Panc1 (cell line): ENCODE results near the gene ITGB5.

Experiments used
- CTCF ChIP-seq: fragments of 450-650 bp; IDR thresholded peaks from 2 replicates; pipeline ENCODE4 v1.5.1; 2017; ENCODE audit warnings: mild to moderate bottlenecking
- SIN3A ChIP-seq: IDR thresholded peaks from 2 replicates; pipeline ENCODE4 v1.6.1; 2012; ENCODE audit warnings: low read depth, mild to moderate bottlenecking, low read length, moderate library complexity, borderline replicate concordance; ENCODE audit not compliant: insufficient read depth

DNA sequence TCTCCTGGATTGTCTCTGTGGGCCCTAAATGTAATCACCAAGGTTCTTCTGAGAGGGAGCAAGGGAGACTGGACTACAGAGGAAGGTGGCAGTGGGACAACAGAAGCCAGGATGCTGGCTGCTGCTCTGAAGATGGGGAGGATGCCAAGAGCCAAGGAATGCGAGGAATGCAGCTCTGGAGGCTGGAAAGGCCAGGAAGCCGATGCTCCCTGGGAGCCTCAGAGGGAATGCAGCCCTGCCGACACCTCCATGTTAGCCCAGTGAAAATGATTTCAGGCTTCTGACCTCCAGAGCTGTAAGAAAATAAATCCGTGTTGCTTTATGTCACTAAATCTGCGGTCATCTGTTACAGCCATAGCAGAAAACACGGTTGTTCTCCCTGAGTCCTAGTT is 112.8 kb downstream of the ITGB5 start:
- TF ChIP-seq CTCF = no peak
- TF ChIP-seq SIN3A = no peak
